ENCODE measurements around the gene HELZ2.
"Not testable (repeated sequence)": the region's sequence is repeated elsewhere in the genome, so short reads cannot be mapped to it uniquely, and the experiment has no call there.

The HELZ2 gene

DNA sequence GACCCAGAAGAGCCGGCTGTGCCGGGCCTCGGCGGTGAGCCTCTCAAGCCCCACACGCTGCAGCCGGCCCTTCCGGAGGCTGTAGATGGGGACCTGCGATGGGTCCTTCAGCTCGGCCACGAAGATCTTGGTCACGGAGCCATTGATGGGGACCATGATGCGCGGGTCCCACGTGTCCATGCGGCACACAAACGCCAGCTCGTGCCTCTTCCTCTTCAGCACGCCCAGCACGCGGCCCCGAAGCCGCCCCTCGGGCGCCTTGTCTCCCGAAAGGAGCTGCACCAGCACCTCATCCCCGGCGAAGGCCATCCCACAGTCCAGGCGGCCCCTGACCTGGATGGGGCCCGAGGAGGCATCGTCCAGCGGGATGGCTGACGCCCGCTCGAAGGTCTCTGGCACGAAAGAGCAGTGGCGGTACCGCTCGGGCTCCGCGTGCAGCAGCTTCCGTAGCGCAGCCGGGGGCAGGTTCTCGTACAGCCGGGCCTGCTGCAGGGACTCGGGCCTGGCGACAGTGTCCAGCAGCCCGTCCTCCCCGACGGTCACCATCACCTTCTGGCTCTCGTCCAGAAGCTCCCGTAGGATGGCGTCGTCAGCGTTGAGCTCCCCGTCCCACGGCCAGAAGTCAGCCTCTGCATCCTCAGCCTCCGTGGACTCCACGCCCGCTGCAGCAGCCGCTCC lies 8.9 kb downstream of the HELZ2 start:
- no peak for DNase-seq (ENCODE audit: low read depth, low spot score)

DNA sequence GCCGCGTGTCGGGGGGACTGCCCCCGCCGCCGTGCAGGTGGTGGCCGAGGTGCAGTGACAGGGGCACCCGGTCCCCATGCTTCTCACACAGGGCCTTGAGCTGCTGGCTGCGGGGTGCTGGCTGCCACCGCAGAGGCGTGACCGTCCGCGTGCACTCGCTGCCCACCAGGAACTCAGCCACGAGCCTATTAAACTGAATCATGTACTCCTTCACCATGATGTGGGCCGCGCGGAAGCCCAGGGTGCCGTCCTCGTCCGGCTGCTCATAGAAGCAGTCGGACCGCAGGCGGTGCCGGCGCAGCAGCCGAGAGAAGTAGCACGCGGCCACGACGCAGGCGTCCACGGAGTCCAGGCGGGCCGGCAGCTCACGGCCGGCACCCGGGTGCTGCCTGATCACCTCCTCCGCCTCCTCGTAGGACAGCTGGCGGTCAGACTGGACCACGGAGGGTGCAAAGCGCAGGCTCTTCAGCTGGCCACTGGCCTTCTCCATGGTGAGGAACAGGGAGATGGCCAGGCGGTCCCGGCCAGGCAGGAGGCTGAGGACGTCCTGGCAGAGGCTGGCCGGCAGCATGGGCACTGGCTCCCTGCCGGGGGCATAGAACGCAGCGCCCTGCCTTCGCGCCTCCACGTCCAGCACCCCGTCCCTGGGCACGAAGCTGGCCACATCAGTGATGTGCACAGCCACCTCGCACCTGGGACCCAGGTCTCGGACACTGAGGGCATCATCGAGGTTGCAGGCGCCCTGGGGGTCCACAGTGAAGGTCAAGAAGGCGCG lies 9.8 kb downstream of the HELZ2 start:
- no peak for DNase-seq (ENCODE audit: low read depth, low spot score)

DNA sequence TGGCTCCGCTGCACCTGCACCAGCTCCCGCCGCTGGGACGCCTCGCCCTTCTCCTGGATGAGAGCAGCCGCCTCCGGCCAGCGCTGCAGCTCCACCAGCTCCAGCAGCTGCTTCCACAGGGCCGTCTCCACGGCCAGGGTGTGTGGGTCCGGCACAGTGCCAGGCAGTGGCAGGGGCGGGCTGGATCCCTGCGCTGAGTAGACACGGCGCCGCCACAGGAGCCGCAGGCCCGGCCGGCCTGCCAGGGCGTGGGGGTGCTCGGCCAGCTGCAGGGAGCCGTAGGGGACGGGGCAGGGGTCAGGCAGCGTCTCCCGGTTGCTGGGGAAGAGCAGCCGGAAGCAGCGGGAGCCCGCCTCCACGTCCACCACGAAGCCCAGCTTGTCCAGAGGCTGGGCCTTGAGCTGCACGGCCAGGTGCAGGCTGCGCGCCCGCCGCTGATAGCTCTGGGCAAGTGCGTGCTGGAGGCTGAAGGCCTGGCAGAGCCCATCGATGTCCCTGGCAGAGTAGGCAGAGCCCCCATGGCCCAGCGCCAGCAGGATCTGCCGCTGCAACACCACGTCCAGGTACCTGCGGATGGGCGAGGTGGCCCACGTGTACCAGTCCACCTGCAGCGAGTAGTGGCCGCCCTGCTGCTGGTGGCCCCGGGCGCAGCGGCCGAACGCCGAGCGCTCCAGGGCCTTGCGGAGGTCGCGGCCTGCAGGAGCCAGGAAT lies 10.7 kb downstream of the HELZ2 start:
- no peak for DNase-seq (ENCODE audit: low read depth, low spot score)

DNA sequence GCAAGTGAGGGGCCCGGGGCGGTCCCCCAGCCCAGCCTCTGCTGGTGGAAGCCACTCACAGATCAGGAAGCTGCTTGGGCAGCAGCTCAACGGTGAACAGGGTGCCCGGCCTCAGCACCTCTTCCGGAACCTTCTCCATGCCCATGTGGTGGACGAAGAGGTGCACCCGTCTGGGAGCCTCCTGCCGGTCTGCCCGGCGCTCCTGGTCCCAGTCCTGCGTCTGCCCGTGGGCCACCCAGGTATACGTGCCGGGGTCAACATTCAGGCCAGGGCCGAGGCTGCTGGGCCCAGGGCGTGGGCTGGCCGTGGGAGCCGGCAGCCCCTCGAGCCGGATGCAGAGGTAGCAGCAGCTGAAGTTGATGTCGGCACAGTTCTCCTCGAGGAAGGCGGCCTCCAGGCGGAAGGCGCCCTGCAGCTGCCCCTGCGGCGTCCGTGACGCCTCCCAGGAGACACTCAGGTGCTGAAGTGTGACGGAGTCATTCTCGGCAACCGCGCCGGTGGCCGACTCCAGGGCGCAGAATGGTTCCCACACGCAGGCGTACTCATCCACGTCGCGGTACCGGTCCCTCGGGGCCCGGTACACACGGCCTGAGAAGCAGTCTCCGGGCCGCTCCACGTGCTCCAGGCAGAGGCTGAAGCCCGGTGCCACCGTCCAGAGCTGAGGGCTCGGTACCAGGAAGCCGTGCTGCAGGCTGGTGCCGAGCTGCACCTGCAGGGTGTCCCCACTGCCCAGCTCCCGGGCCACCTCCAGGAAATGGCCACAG lies 11.4 kb downstream of the HELZ2 start:
- DNase-seq (ENCODE audit: low read depth, low spot score): no peak

DNA sequence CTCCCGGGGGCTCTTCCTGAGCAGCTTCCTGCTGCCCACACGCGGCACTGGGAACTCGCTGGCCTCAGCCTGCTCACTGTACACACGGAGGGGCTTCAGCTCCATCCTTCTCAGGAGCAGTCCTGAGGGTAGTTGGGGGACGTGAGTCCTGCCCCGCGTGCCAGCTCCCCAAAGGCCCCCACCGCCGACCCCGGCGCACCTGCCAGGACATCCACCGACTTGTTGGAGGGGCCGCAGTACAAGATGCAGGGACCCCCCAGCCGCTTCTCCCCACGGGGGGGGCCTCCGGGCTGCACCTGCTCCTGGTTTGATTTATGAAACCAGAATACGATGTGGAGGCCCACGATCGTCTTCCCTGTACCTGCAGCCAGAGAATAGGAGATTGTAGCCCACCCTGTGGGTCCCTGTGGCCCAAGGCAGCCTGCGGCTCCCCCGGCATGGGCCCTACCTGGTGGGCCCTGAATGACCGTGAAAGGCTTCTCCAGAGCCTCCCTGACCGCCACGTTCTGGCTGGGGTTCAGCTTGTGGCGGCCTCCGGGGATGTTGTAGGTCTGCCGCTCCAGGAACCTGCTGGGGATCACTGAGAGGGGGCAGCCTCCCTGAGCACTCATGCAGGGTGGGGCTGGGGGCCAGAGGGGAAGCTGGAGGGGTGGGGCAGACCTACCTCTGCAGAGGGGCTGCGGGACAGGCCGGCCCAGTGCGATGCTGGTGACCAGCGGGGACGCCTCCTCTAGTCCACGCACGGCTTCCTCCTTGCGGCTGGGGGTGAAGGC lies 12.2 kb downstream of the HELZ2 start:
- no peak for DNase-seq (ENCODE audit: low read depth, low spot score)

DNA sequence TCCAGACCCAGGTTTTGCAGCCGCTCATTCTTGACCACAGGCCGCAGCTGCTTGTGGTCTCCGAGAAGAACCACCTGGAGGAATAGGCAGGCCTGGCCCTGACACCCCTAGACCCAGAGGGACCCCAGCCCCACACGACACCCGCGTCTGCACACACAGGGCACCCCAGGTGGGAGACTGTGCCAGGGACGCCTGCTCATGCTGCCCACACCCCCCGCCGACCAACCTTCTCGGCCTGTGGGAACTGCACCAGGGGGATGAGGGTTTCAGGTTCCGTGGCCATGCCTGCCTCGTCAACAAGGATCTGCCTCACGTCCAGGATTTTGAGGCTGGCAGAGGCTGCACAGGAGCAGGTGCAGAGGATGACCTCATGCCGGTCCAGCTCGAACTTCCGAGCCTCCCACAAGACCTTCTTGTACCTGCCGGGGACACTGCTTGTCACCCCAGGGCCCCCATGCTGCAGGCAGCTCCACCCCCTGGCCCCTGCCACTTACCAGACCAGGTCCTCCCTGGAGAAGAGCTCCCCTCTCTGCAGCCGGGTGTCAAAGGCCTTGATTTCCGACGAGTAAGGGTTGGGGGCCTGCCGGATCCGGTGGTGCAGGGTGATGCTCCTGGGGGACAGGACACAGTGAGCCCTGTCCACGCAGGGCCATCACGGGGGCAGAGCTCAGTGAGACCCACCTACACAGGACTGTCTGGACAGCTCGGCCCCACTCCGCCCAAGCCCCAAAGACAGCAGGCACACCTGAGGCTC lies 13.0 kb downstream of the HELZ2 start:
- no peak for DNase-seq (ENCODE audit: low read depth, low spot score)

DNA sequence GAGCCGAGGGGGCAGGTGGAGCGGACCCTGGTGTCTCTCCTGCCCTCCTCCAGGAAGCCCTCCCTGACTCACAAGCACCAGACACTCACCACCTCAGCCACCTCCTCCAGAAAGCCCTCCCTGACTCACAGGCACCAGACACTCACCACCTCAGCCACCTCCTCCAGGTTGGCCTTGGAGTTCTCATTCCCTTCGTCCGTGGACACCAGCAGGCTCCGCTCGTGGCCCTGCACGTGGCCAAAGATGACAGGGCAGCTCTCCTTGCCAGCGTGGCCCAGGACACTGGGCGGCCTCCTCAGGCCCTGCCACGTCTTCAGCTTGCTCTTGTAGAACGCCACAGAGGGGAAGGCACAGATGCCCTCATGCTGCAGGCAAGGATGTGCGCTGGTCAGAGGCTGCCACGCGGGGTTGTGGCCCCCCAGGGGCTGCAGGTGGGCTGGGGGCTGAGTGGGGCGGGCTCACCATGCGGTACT lies 13.7 kb downstream of the HELZ2 start:
- DNase-seq (ENCODE audit: low read depth, low spot score): no peak

DNA sequence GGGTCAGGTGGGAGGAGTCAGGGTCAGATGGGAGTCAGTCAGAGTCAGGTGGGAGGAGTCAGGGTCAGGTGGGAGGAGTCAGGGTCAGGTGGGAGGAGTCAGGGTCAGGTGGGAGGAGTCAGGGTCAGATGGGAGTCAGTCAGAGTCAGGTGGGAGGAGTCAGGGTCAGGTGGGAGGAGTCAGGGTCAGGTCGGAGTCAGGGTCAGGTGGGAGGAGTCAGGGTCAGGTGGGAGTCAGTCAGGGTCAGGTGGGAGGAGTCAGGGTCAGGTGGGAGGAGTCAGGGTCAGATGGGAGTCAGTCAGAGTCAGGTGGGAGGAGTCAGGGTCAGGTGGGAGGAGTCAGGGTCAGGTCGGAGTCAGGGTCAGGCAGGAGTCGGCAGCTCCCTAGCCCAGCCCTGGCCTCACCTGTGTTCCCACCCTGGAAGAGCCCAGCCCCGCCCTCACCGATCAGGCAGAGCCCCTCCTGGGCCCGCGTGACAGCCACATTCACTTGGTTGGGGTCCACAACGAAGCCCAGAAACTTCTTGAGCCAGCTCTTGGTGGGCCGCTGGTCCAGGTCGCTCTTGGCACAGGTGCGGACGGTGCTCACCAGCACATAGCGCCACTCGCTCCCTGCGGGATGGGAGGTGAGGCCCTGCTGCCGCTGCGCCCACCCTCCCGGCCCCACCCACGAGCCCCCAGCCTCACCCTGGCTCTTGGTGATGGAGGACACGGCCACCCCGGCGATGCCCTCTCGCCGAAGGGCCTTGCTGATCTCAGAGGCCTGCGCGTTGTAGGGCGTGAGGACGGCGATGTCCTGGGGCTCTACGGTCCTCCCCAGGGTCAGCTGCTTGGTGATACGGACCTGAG lies 14.3 kb downstream of the HELZ2 start:
- DNase-seq (ENCODE audit: low read depth, low spot score): not testable (repeated sequence)

DNA sequence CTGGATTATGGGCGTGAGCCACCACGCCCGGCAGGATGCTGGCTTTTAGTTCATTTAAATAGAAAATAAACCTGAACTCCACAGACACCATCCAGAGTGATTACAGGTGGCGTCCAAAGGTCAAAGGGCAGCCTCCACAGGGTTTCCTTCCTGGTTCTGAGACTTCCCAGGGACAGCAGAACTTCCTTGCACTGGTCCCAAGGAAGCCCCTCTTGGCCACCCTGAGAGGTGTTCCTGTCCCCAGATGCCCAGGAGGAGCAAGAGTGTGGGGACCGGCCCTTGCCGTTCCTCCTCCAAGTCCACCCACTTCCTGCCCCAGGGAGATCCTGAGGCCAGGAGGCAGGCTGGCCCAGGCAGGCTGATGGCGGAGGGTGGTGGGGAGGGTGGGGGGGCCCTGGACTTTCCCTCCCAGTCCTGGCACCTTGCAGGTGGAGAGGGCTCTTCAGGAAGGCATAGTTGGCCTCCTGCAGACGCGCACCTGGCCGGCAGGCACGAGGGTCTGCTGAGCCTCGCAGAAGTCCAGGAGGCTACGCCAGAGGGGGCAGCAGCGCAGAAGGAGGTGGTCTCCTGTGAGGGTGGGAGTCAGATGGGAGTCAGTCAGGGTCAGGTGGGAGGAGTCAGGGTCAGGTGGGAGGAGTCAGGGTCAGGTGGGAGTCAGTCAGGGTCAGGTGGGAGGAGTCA lies 15.1 kb downstream of the HELZ2 start:
- no peak for DNase-seq (ENCODE audit: low read depth, low spot score)

DNA sequence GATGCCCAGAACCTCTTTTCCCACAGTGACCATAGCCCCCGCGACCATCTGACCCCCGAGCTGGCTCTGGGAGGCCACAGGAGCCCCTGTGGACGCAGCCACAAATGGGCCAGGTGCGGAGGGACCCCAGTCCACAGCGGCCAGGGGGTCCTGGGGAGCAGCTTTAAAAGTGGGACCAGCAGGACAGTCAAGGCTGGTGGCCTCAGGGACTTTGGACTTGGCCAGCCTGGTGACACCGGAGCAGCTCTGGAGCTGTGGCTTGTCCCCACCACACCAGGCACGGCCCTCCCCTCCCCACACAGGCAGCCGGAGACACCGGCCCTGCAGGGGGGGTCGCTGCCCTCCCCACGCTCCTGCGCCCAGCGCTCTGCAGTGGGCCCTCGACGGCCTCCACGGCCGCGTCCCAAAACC lies 16.6 kb downstream of the HELZ2 start:
- no peak for DNase-seq (ENCODE audit: low read depth, low spot score)

DNA sequence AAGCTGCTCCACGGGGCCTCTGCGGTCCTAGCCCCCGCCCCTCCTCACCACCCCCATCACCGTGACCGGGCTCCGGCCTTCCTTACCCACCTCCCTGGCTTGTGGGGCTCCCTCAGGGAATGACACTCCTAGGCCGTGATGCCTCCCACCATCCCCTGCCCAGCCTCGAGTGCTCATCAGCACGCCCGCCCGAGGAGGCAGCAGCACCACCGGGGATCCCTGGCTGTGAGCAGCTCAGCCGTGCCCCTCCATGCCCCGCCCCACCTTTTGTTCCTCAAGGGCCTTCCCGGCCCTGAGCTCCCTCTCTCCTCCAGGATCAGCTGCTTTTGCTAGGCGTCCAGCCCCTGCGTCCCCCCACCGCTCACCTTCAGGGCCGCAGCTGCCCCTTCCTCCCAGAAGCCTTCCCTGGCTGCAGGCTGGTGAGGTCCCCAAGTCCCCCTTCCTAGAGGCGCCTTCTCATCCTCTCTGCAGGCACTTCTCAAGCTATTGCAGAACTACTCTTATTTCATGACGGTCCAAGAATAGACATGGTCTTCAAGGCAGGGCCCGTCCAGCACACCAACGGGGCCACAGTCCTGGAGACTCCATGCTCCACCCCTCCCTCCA lies 17.1 kb downstream of the HELZ2 start:
- DNase-seq (ENCODE audit: low read depth, low spot score): no peak

DNA sequence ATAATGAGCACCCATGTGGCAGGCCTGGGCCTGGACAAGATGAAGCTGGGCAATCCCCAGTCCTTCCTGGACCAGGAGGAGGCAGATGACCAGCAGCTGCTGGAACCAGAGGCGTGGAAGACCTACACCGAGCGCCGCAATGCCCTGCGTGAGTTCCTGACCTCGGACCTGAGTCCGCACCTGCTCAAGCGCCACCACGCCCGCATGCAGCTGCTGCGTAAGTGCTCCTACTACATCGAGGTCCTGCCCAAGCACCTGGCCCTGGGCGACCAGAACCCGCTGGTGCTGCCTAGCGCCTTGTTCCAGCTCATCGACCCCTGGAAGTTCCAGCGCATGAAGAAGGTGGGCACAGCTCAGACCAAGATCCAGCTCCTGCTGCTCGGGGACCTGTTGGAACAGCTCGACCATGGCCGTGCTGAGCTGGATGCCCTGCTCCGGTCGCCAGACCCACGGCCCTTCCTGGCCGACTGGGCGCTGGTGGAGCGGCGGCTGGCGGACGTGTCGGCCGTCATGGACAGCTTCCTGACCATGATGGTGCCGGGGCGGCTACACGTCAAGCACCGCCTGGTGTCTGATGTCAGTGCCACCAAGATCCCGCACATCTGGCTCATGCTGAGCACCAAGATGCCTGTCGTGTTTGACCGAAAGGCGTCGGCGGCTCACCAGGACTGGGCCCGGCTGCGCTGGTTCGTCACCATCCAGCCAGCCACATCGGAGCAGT lies 18.2 kb downstream of the HELZ2 start:
- no peak for DNase-seq (ENCODE audit: low read depth, low spot score)

DNA sequence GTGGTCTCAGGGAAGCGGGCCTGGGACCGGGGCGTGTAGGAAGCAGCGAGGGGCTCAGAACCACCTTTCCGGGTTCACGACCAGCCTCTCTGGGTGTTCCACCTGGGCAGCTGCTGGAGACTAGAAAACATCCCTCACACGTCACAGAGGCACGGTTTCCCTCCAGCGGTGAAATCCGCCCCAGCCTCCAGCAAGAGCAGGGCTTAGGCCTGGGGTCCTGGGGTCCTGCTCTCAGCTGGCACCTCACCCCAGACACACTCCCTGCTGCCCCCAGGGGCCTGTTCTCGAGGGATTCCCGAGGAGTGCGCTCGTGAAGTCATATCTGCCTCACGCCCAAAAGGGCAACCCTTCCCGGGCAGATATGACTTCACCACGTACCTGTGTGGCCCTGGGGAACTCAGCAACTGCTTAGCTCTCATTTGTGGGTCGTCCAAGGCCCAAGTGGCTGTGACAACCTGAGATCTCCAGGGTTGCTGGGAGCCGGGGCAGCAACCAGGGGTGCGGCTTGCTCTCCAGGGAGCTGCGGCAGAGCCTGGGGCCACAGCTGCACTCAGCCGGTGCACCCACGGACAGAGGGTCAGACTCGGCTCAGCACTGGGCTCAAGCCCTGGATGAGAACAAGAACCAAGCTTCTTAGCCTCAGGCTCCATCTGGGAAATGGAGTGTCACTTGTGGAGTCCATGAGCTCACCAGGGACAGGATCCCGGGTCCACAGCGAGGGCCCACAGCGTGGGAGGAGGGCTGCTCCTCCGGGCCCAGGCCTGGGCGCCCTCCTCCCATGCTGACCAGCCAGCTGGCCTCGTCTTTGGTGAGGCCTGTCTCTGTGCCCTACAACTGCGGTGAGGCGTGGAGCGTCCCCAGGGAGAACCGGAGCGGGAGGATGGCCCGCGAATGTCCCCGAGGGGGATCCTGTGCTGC lies 19.4 kb downstream of the HELZ2 start:
- DNase-seq (ENCODE audit: low read depth, low spot score): no peak

DNA sequence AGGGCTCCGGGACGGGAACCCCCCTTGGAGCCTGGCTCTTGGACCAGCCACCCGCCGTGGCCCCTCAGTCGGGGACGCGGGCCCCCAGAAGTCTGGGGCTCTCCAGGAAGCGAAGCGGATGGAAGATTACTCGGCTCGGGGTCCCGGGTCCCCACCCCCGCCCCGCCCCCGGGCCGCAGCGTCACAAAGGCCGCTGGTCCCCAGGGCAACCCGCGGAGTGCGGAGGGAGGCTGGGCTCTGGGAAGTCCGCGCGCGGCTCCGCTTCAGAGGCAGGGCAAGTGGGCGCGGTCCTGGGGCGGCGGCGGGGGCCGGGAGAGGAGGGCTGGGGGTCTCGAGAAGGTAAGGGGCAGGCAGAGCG lies 20.1 kb downstream of the HELZ2 start, which contains the start of gene FNDC11:
TSS of gene FNDC11 (plus strand) at position 227 of the 358 bp plus-strand sequence. CDS start 1,505 bp downstream, outside the sequence.
- DNase-seq (ENCODE audit: low read depth, low spot score): no peak

DNA sequence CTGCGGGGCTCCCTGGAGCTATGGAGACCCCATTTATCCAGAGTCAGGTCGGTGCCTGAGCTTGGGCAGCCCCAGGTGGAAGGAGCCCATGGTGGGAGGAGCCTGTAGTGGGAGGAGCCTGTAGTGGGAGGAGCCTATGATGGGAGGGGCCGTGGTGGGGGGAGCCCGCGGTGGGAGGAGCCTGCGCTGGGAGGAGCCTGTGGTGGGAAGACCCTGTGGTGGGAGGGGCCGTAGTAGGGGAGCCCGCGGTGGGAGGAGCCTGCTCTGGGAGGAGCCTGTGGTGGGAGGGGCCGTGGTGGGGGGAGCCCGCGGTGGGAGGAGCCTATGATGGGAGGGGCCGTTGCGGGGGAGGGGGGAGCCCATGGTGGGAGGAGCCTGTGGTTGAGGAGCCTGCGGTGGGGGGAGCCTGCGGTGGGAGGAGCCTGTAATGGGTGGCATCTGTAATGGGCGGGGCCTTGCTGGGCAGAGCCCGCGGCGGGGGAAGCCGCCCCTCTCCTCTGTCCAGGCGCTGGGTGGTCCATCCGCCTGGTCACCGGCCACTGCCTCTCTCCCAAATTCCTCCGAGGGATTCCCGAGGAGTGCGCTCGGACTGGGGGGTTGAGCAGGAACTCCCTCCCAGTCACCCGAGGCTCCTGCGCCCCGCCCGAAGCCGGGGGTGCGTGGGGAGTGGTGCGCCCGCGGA lies 20.6 kb downstream of the HELZ2 start:
- peak; percentile 85 for DNase-seq (ENCODE audit: low read depth, low spot score)
